GM12878 (cell line): Measurements from ENCODE around the gene TNFRSF14. TPM values are rescaled to one million over a fixed set of nuclear protein-coding genes. Genes with fewer than 3 reads are reported as not detected.

ENCODE experiments used
- ATAC-seq: fragments of 200-7000 bp; cut with Tn5 transposase; 3 replicates; pipeline ENCODE4 v1.9.1; 2020; ENCODE audit warnings: mild to moderate bottlenecking, moderate library complexity
- BruUV-seq: library from RNA; stranded (reverse); fragments of 400-500 nt; replicated peaks from 2 replicates; lab custom pipeline; 2021; lab: Mats Ljungman, UMichigan
- CTCF ChIA-PET: fragments of 300-600 bp; sonication (Branson Sonifier 250); formaldehyde crosslinking; extraction: SDS; loops from one replicate; lab custom pipeline; 2021; ENCODE audit warnings: inconsistent platforms; lab: Yijun Ruan, JAX
- POLR2A ChIA-PET: fragments of 350-600 bp; formaldehyde crosslinking; extraction: SDS; loops from one replicate; lab custom pipeline; 2021; ENCODE audit warnings: inconsistent platforms; lab: Charles Lee
- RAD21 ChIA-PET: fragments of 300-600 bp; sonication (Branson Sonifier 250); formaldehyde crosslinking; loops from one replicate; lab custom pipeline; 2023; ENCODE audit warnings: antibody characterized with exemption; ENCODE audit not compliant: unreplicated experiment; lab: Charles Lee
- SMC1A ChIA-PET: fragments of 300-600 bp; sonication (Branson Sonifier 250); formaldehyde crosslinking; loops from one replicate; lab custom pipeline; 2023; ENCODE audit not compliant: unreplicated experiment, uncharacterized antibody; lab: Charles Lee
- DNase-seq: peaks from one replicate; pipeline ENCODE4 v3.0.0-alpha.2; 2011; ENCODE audit warnings: low read depth, low spot score
- FAIRE-seq: peaks from 3 replicates; lab custom pipeline; 2011; peaks lifted over from hg19 to GRCh38; lab: Jason Lieb, UNC
- H2AFZ ChIP-seq: 2 replicates; pipeline ENCODE4 v1.6.0; 2011; ENCODE audit warnings: low read depth, low read length, control low read depth; ENCODE audit not compliant: control insufficient read depth
- H3K27ac ChIP-seq: 2 replicates; pipeline ENCODE4 v1.5.1; 2011; ENCODE audit warnings: control low read depth; ENCODE audit not compliant: control insufficient read depth, insufficient read depth
- H3K27me3 ChIP-seq, 2 experiments: replicated peaks in 1 of 2; 2 replicates each; pipeline versions ENCODE4 v1.6.0 to v1.6.1; 2011; ENCODE audit warnings: low read length in 1 of 2; ENCODE audit not compliant: control insufficient read depth in 2 of 2, insufficient read depth in 2 of 2
- H3K36me3 ChIP-seq, 2 experiments: 2 replicates each; pipeline ENCODE4 v1.5.1; 2011; ENCODE audit warnings: low read length in 1 of 2; ENCODE audit not compliant: control insufficient read depth in 2 of 2, insufficient read depth in 2 of 2
- H3K4me1 ChIP-seq: 2 replicates; pipeline ENCODE4 v1.6.1; 2011; ENCODE audit warnings: mild to moderate bottlenecking, low read length, moderate library complexity, mixed read lengths; ENCODE audit not compliant: control insufficient read depth, insufficient read depth
- H3K4me2 ChIP-seq: 2 replicates; pipeline ENCODE4 v1.6.0; 2011; ENCODE audit warnings: control low read depth; ENCODE audit not compliant: control insufficient read depth, insufficient read depth
- H3K4me3 ChIP-seq: fragments of 200-600 bp; sonication (generic); 2 replicates; pipeline ENCODE4 v1.5.1; 2016
- H3K79me2 ChIP-seq: 2 replicates; pipeline ENCODE4 v1.6.0; 2011; ENCODE audit warnings: low read length; ENCODE audit not compliant: control insufficient read depth, insufficient read depth
- H3K9ac ChIP-seq: 2 replicates; pipeline ENCODE4 v1.8.0; 2011; ENCODE audit warnings: low read length, control low read depth, mixed read lengths; ENCODE audit not compliant: control insufficient read depth, insufficient read depth
- H3K9me3 ChIP-seq: replicated peaks from 3 replicates; pipeline ENCODE4 v1.5.1; 2011; ENCODE audit warnings: mild to moderate bottlenecking, low read length; ENCODE audit not compliant: control insufficient read depth, insufficient read depth
- H4K20me1 ChIP-seq: 2 replicates; pipeline ENCODE4 v1.6.0; 2011; ENCODE audit not compliant: control insufficient read depth, insufficient read depth
- ASH2L ChIP-seq: fragments of 300-600, 200-600 bp; sonication (generic); IDR thresholded peaks from 2 replicates; pipeline ENCODE4 v1.6.1; 2017; ENCODE audit warnings: low read depth, mild to moderate bottlenecking, borderline replicate concordance
- CTCF ChIP-seq, 3 experiments: IDR thresholded peaks in 2 of 3; conservative IDR thresholded peaks in 1 of 3; 2 replicates each; pipeline ENCODE4 v1.5.1; 2011; ENCODE audit warnings: low read depth in 3 of 3, low read length in 3 of 3, mild to moderate bottlenecking in 3 of 3, control low read depth in 2 of 3, moderate library complexity in 2 of 3, inconsistent platforms in 1 of 3, mixed read lengths in 1 of 3; ENCODE audit not compliant: control insufficient read depth in 2 of 3, insufficient read depth in 1 of 3; ENCODE audit errors: extremely low read depth in 1 of 3
- MTA3 ChIP-seq: IDR thresholded peaks from 2 replicates; pipeline ENCODE4 v1.6.1; 2012; ENCODE audit warnings: low read length, inconsistent platforms, borderline replicate concordance
- NBN ChIP-seq: fragments of 450-650 bp; IDR thresholded peaks from 2 replicates; pipeline ENCODE4 v1.6.1; 2016
- RAD21 ChIP-seq: IDR thresholded peaks from 2 replicates; pipeline ENCODE4 v1.6.1; 2011; ENCODE audit warnings: mild to moderate bottlenecking, low read depth, low read length, moderate library complexity; ENCODE audit not compliant: insufficient read depth
- RBBP5 ChIP-seq: fragments of 200-600 bp; sonication (generic); conservative IDR thresholded peaks from 2 replicates; pipeline ENCODE4 v1.6.1; 2016
- SMC3 ChIP-seq: IDR thresholded peaks from 2 replicates; pipeline ENCODE4 v1.6.1; 2011; ENCODE audit warnings: low read length, improper control_type of control experiment, borderline replicate concordance
- SPI1 ChIP-seq: IDR thresholded peaks from 2 replicates; pipeline ENCODE4 v1.6.1; 2011; ENCODE audit warnings: low read depth, mild to moderate bottlenecking, low read length, moderate library complexity, borderline replicate concordance; ENCODE audit not compliant: insufficient read depth
- TBL1XR1 ChIP-seq: IDR thresholded peaks from 2 replicates; pipeline ENCODE4 v1.6.1; 2012; ENCODE audit warnings: low read depth, low read length, improper control_type of control experiment
- WGBS: methylation state at CpG from one replicate; pipeline ENCODE4 v1.1.6; 2016; ENCODE audit warnings: low lambda C conversion rate; ENCODE audit not compliant: insufficient replicate concordance, insufficient coverage; ENCODE audit errors: missing lambda C conversion rate; 5-methylcytosine and 5-hydroxymethylcytosine counted together
- in situ Hi-C: fragments of 300-500 bp; cut with MboI; formaldehyde crosslinking; loops from 9 replicates; pipeline ENCODE4 v1.14.3; 2018; ENCODE audit warnings: mixed read lengths
- intact Hi-C: fragments of 100-400 bp; cut with micrococcal nuclease; formaldehyde crosslinking; loops from one replicate; pipeline ENCODE4 v1.14.2; 2022; ENCODE audit not compliant: unreplicated experiment
- polyA plus RNA-seq, 11 experiments: library from polyadenylated mRNA; depleted of rRNA in 4 of 11; unstranded in 6 of 11; stranded (reverse) in 5 of 11; fragments of >200 nt; fragmentation: Nextera tagmentation in 4 of 11; fragmentation: Illumina TruSeq in 1 of 11; extraction: Ambion mirVana in 4 of 11; extraction: Trizol in 1 of 11; gene quantifications; 1 replicate in 1 of 11; 2 replicates in 10 of 11; pipeline versions ENCODE4 v1.2.1 to v1.2.3, GENCODE V29; 2011 to 2016; ENCODE audit warnings: inconsistent platforms in 2 of 11, missing spikeins in 2 of 11, low read depth in 1 of 11
- total RNA-seq, 4 experiments: library from RNA; depleted of rRNA in 3 of 4; stranded (reverse); fragments of >200 nt in 3 of 4; fragmentation: Illumina TruSeq in 1 of 4; extraction: Trizol in 1 of 4; gene quantifications; 2 replicates each; pipeline versions ENCODE4 v1.2.1 to v1.2.3, GENCODE V29; 2013 to 2021

TNFRSF14 gene
- total and polyA plus RNA-seq, 10 of the 15 experiments (the other 5 are each of a cell fraction or from before 2014, with no cell fraction given) = 0.43 to 114 (median 41.5) TPM

GRCh38 chr1:2538872-2539271 lies 17.3 kb upstream of the TNFRSF14 start (continued):
- no peak for TF ChIP-seq RBBP5
- no peak for TF ChIP-seq NBN
- TF ChIP-seq MTA3 = no peak
- no peak for TF ChIP-seq RAD21
- no peak for TF ChIP-seq ASH2L
- no peak for TF ChIP-seq TBL1XR1
- TF ChIP-seq, all 136 proteins: peak for 0

GRCh38 chr1:2539312-2539907 lies 16.8 kb upstream of the TNFRSF14 start:
- H3K27me3 ChIP-seq = no peaks in the 10 kb centered on the region; a peak in 1 of 4 replicates
- in situ Hi-C loops = no loop called here

More at GRCh38 chr1:2539312-2539907, 16.8 kb upstream of the TNFRSF14 start:
- Histone ChIP-seq H3K4me1 (peaks cover 7% of the 10 kb centered on the region; the same call in 1 of the 2 replicates), H3K9ac (no peak overlapping the region), H3K27ac (no peak overlapping the region), H3K4me2 (no peak overlapping the region), H2AFZ (no peak overlapping the region), H4K20me1 (no peaks in the 10 kb centered on the region), H3K9me3 (no peaks in the 10 kb centered on the region), H3K4me3 (no peak overlapping the region), H3K79me2 (no peaks in the 10 kb centered on the region), H3K36me3 (no peaks in the 10 kb centered on the region)
- intact Hi-C loops = no loop called here
- POLR2A ChIA-PET = no interaction called here
- ATAC-seq (peak; percentile 75), FAIRE-seq (no peak), DNase-seq (no peak)
- WGBS = 24% methylated on average over 12 of the region's 12 CpGs
- TF ChIP-seq CTCF (IDR thresholded peaks at IDR 0.05 in 2 of 3, conservative IDR thresholded peaks at IDR 0.05 in 1 of 3; ENCODE audit: control insufficient read depth in 2 of 3, extremely low read depth in 1 of 3, insufficient read depth in 1 of 3, low read depth in 3 of 3, low read length in 3 of 3) (peak in 2 of 3 experiments; percentile 30 to 53; a peak in 4 of 6 replicates), SPI1 (no peak), RAD21 (0 out of 2 replicates have a peak, but pooled peaks have one; percentile 20), SMC3 (peak; percentile 3; the same call in 1 of the 2 replicates)
- SMC1A ChIA-PET = no interaction called here
- CTCF ChIA-PET = interaction anchor here (1.0 to 1.1 kb wide), 3 partner anchors 9 to 45 kb away, joined by 3 to 4 read pairs (median 4); partner anchors contain the start of gene PANK4
- BruUV-seq = no TSS peak
- RAD21 ChIA-PET = no interaction called here
